SIG-M5 treated with dmso at 0.1 percent for 504 hours (cell line): Measurements from ENCODE around the gene ANAPC5.
"Not testable (repeated sequence)": the region's sequence is repeated elsewhere in the genome, so short reads cannot be mapped to it uniquely, and the experiment has no call there.

Experiments used
- DNase-seq: peaks from one replicate; lab custom pipeline; 2025; ENCODE audit not compliant: unreplicated experiment; lab: John Stamatoyannopoulos, UW

The ANAPC5 gene

DNA sequence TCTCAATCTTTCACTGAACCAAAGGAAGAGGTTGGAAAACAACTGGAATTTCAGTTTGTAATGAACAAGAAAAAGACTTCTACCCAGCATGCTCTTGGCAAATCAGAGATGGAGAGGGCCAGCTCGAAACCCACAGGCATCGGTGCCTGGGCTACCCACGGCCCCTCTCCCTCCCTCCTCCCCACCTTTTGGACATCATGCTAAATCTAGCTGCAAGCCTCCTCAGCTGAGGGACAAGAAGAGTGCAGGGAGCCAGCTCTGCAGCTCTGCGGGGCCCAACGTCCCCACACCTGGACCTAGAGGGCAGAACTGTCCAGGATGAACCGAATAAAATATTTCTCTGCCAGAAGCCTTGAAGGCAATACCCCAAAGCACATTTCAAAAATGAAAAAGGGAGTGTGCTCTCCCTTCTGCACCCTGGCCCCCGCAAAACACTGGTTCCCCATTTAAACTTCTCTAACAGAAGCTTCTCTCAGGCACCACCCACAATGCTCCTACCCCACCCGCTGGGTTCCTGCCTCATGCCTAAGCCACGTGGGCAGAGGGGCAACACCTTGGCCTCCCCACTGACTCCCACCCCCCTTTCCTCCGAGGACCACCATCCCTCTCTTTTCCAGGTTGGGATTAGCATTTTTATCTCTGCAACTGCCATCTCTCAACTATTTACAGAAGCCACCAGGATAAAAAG, 63.9 kb downstream of the ANAPC5 start:
- DNase-seq = peak; percentile 71

- DNase-seq = no peak
These were observed 64.8 kb downstream of the ANAPC5 start for GRCh38 chr12:121287267-121287954.

- no peak for DNase-seq
These were observed 66.4 kb downstream of the ANAPC5 start for GRCh38 chr12:121285856-121286255.

GRCh38 chr12:121284551-121285390, 67.4 kb downstream of the ANAPC5 start:
- no peak for DNase-seq

DNA sequence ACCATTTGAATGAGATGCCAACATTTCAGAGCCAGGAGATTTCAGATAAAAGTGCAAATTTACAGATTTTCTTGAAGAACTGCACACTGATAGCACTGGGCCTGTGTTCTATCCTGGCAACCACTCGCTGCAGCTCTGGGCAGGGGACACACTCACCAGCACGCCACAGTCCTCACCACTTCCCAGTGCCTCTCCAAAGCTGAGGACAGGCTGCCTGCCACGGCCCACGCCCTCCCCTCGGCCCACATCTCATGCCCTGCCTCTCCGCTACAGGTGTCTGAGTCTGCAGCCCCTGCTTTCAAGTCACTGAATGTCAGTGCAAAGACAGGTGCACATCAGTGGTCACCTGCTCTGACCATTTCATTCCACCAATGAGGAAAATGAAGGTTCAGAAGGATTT, 68.4 kb downstream of the ANAPC5 start:
- no peak for DNase-seq

GRCh38 chr12:121283388-121283787, 68.8 kb downstream of the ANAPC5 start:
- no peak for DNase-seq

GRCh38 chr12:121282910-121283309, 69.3 kb downstream of the ANAPC5 start:
- not testable (repeated sequence) for DNase-seq

- no peak for DNase-seq
These were observed 70.0 kb downstream of the ANAPC5 start for GRCh38 chr12:121282072-121282742.

GRCh38 chr12:121281116-121281515, 71.1 kb downstream of the ANAPC5 start:
- not testable (repeated sequence) for DNase-seq

DNA sequence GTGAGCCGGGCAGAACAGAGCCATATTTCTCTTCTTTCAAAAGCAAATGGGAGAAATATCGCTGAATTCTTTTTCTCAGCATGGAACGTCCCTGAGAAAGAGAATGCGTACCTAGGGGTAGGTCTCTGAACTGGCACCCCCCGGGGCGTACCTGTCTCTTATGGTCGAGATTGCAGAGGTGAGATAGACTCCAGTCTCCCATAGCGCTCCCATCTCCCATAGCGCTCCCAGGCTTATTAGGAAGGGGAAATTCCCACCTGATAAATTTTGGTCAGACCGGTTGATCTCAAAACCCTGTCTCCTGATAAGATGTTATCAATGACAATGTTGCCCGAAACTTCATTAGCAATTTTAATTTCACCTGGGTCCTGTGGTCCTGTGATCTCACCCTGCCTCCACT, 71.7 kb downstream of the ANAPC5 start:
- not testable (repeated sequence) for DNase-seq

GRCh38 chr12:121279507-121279915, 72.7 kb downstream of the ANAPC5 start:
- DNase-seq = no peak

- no peak for DNase-seq
These were observed 73.2 kb downstream of the ANAPC5 start for GRCh38 chr12:121279071-121279375.

DNA sequence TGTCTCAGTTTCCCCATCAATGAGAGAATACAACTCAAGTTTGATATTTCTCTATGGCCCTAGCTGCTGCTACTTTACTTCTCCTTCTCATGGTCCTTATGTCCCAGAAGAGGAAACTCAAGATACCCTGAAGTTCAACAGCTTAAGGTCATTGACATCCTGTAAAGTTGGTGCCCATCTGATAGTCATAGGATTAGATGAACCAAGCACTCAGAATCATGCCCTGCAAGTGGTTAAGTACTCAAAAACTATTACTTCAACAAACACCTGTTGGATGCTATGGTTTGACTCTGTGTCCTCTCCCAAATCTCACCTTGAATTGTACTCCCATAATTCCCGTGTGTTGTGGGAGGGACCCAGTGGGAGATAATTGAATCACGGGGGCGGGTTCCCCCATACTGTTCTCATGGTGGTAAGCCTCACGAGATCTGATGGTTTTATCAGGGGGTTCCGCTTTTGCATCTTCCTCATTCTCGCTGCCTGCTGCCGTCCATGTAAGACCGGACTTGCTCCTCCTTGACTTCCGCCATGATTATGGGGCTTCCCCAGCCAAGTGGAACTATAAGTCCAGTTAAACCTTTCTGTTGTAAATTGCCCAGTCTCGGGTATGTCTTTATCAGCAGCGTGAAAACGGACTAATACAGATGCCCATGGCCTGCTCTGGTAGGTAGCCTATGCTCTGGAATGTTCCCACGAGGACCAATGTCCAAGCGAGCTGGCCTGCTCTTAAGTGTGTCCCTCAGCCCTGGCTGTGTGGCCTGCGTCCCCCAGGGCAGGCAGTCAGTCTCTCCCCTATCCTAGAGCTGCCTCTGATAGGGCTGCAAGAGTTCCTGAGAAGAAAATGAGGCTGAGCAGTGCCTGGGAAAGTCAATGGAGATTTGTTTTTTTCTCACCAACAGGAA, 73.8 kb downstream of the ANAPC5 start:
- no peak for DNase-seq

DNA sequence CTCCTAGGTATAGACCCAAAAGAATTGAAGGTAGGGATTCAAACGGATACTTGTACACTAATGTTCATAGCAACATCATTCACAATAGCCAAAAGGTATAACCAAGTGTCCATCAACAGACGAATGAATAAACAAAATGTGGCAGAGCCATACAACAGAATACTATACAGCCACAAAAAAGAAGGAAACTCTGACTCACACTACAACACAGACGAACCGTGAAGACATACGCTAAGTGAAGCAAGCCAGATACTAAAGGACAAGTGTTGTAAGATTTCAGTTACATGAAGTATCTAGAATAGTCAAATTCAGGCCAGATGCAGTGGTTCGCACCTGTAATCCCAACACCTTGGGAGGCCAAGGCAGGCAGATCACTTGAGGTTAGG, 74.8 kb downstream of the ANAPC5 start:
- no peak for DNase-seq

DNA sequence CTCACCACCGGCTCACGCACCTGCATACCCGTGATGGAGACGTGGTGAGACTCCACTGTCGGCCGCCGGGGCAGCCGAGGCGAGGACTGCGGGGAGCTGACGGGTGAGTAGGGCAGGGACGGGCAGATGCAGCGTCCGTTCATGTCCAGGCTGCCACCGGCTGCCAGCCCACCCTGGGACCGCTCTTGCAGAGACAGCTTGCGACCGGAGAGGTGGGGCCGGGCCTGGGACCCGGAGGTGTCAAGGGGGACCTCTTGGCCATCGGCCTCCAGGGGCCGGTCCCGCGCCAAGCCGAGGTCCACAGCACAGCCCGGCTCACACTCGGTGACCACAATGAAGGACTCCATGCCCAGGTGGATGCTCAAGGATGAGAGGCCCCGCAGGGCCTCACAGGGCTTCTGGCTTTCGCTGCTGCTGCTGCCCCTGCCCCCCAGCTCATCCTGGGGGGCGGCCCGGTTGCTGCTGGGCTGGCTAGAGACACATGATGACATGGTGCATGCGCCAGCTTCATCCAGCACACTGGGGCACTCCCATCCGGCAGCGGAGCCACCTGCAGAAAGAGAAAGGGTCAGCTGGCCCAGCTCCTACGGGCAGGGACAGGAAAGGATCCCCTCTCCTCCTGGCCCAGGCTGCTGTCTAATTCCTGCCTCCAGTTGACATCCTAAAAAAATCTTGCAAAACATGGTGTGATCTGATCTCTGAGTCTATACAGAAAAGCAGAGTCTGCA, 78.0 kb downstream of the ANAPC5 start:
- no peak for DNase-seq

- DNase-seq = no peak
These were observed 78.8 kb downstream of the ANAPC5 start for GRCh38 chr12:121273364-121273896.

DNA sequence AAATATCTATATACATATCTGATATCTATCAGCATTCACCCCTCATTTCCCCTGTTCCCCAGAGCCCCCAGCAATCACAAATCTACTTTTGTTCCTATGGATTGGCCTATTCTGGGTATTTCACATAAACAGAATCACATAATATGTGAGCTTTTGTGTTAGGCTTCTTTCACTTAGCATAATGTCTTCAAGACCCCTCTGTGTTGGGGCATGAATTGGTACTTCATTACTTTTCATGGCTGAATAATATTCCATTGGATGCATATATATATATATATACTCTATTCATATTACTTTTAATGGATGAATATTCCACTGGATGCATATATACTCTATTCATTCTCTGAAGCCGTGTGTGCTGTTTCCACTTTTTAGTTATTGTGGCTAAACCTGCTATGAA, 84.4 kb downstream of the ANAPC5 start:
- no peak for DNase-seq

DNA sequence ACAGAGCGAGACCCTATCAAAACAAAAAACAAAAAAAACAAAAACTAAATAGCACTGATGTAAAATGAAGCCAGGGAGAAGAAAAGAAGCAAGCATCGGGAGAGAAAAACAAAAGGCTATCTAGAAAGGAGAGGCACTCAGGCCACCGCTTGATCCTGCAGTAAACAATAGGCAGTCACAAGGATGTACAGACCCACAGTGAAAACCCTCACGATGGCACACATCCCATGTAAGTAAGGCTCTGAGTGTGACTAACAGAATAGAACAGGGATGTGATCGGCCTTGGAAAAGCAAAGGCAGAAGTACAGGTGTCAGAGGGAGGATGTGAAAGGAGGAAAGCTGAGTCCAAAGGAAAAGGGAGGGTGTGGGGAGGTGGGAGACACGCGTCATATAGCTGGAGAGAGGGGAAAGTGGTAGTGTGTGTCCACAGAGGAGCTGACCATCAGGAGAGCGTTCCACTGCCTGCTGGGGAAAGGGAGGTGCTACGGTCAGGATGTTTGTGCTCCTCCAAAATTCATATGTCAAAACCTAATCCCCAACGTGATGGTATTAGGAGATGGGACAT, 87.2 kb downstream of the ANAPC5 start:
- DNase-seq = no peak

DNA sequence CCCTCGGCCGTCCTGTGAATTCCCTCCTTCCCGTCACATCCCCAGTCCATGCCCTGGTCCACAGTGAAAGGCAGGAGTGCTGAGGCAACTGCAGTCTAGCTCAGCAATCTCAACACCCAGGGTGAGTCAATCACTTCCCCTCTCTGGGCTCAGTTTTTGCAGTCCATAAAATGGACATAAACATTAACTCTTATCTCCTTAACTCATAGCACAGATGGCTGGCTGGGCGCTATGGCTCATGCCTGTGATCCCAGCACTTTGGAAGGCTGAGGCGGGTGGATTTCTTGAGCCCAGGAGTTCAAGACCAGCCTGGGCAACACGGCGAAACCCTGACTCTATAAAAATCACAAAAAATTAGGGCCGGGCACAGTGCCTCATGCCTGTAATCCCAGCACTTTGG, 88.1 kb downstream of the ANAPC5 start:
- DNase-seq = no peak
